HepG2 (cell line): ENCODE measurements around the gene DIP2C.

ENCODE experiments used
- CREM ChIP-seq, 2 experiments: sonication (generic) in 1 of 2; formaldehyde crosslinking in 1 of 2; IDR thresholded peaks; 2 replicates each; pipeline versions ENCODE4 v1.4.0 to v1.6.1; 2016 to 2020; ENCODE audit warnings: antibody characterized with exemption in 1 of 2, mild to moderate bottlenecking in 1 of 2, missing genetic modification reagents in 1 of 2
- CTCF ChIP-seq: sonication (generic); formaldehyde crosslinking; IDR thresholded peaks from 2 replicates; pipeline ENCODE4 v1.5.0; 2020; ENCODE audit warnings: mild to moderate bottlenecking, missing genetic modification reagents, moderate library complexity
- HNRNPLL ChIP-seq: fragments of 200-400 bp; formaldehyde crosslinking; IDR thresholded peaks from 2 replicates; pipeline ENCODE4 v1.6.1; 2017; ENCODE audit warnings: mild to moderate bottlenecking, low read depth, low read length; ENCODE audit not compliant: poor library complexity, severe bottlenecking
- JUND ChIP-seq: sonication (generic); formaldehyde crosslinking; IDR thresholded peaks from 2 replicates; pipeline ENCODE4 v1.8.0; 2022; ENCODE audit warnings: mild to moderate bottlenecking, missing genetic modification reagents
- KIAA2018 ChIP-seq: sonication (generic); formaldehyde crosslinking; IDR thresholded peaks from 2 replicates; pipeline ENCODE4 v1.5.0; 2020; ENCODE audit warnings: mild to moderate bottlenecking, missing genetic modification reagents, borderline replicate concordance
- MAX ChIP-seq: IDR thresholded peaks from 2 replicates; pipeline ENCODE4 v1.6.1; 2012; ENCODE audit warnings: inconsistent platforms
- PRDM15 ChIP-seq: sonication (generic); formaldehyde crosslinking; IDR thresholded peaks from 2 replicates; pipeline ENCODE4 v1.4.0; 2020; ENCODE audit warnings: missing genetic modification reagents
- PRPF4 ChIP-seq: fragments of 200-400 bp; formaldehyde crosslinking; IDR thresholded peaks from 2 replicates; pipeline ENCODE4 v1.6.1; 2016; ENCODE audit warnings: low read length, low read depth; ENCODE audit not compliant: poor library complexity, severe bottlenecking
- RAD21 ChIP-seq: fragments of 450-650 bp; formaldehyde crosslinking; IDR thresholded peaks from 2 replicates; pipeline ENCODE4 v1.5.0; 2020; ENCODE audit warnings: mild to moderate bottlenecking
- SOX6 ChIP-seq, 2 experiments: fragments of 450-650 bp in 1 of 2; sonication (generic) in 1 of 2; formaldehyde crosslinking in 1 of 2; IDR thresholded peaks; 2 replicates each; pipeline versions ENCODE4 v1.4.0 to v1.6.1; 2017 to 2020; ENCODE audit warnings: antibody characterized with exemption in 1 of 2, mild to moderate bottlenecking in 1 of 2, missing genetic modification reagents in 1 of 2
- XRCC5 ChIP-seq: fragments of 200-400 bp; formaldehyde crosslinking; optimal IDR thresholded peaks from 2 replicates; pipeline ENCODE3; 2017; ENCODE audit warnings: mild to moderate bottlenecking, low read length
- ZNF138 ChIP-seq: sonication (generic); formaldehyde crosslinking; IDR thresholded peaks from 2 replicates; pipeline ENCODE4 v1.5.0; 2020; ENCODE audit warnings: mild to moderate bottlenecking, low read depth, missing genetic modification reagents

- TF ChIP-seq CTCF (CRISPR knock-in tag) = no peak
- TF ChIP-seq SOX6 (IDR thresholded peaks at IDR 0.05) = no peak
- TF ChIP-seq SOX6 (CRISPR knock-in tag; IDR thresholded peaks at IDR 0.05) = no peak
- TF ChIP-seq JUND (CRISPR knock-in tag) = no peak
- TF ChIP-seq PRPF4 = no peak
- no peak for TF ChIP-seq HNRNPLL
- no peak for TF ChIP-seq KIAA2018
- TF ChIP-seq PRDM15 (CRISPR knock-in tag) = no peak
- no peak for TF ChIP-seq MAX
- TF ChIP-seq XRCC5 = no peak
- no peak for TF ChIP-seq ZNF138 (CRISPR knock-in tag)
- no peak for TF ChIP-seq RAD21 (CRISPR knock-in tag)
- TF ChIP-seq CREM (IDR thresholded peaks at IDR 0.05) = no peak
- no peak for TF ChIP-seq CREM (CRISPR knock-in tag; IDR thresholded peaks at IDR 0.05)
Measured at GRCh38 chr10:727162-727790, 37.8 kb upstream of the DIP2C start.
